HG03439 (cell line): ENCODE results near the gene GOLGB1.
A peak's percentile ranks its signal among the peaks of the same experiment; 100 is the strongest.
"Not testable (repeated sequence)": the region's sequence is repeated elsewhere in the genome, so short reads cannot be mapped to it uniquely, and the experiment has no call there.

ENCODE experiments used
- ATAC-seq: cut with Tn5 transposase; IDR thresholded peaks from one replicate; pipeline ENCODE4 v1.9.1; 2021; ENCODE audit warnings: mild to moderate bottlenecking, moderate library complexity; ENCODE audit not compliant: unreplicated experiment

The GOLGB1 gene

GRCh38 chr3:121690777-121691405, 58.6 kb downstream of the GOLGB1 start:
- peak; percentile 66 for ATAC-seq

- not testable (repeated sequence) for ATAC-seq
Observed at GRCh38 chr3:121688747-121689146, 60.8 kb downstream of the GOLGB1 start.

- ATAC-seq, result no peak
Observed at GRCh38 chr3:121681792-121682191, 67.7 kb downstream of the GOLGB1 start.

GRCh38 chr3:121677141-121677540, 72.4 kb downstream of the GOLGB1 start:
- ATAC-seq, result no peak

GRCh38 chr3:121670676-121671075, 78.9 kb downstream of the GOLGB1 start:
- ATAC-seq, result no peak

GRCh38 chr3:121667333-121667732, 82.2 kb downstream of the GOLGB1 start:
- ATAC-seq, result no peak

- ATAC-seq, result no peak
Observed at GRCh38 chr3:121665488-121665887, 84.1 kb downstream of the GOLGB1 start.

GRCh38 chr3:121663171-121663847, 86.2 kb downstream of the GOLGB1 start:
- no peak for ATAC-seq

GRCh38 chr3:121662742-121663141, 86.8 kb downstream of the GOLGB1 start:
- ATAC-seq, result no peak

- no peak for ATAC-seq
Observed at GRCh38 chr3:121661376-121661775, 88.2 kb downstream of the GOLGB1 start.

- peak; percentile 77 for ATAC-seq
Observed at GRCh38 chr3:121660356-121661171, 89.0 kb downstream of the GOLGB1 start, which contains the start of gene HCLS1. TSS of gene HCLS1 (minus strand) at chr3:121660903. CDS start at chr3:121658347, 2,556 bp downstream.

GRCh38 chr3:121659586-121659985, 90.0 kb downstream of the GOLGB1 start:
- no peak for ATAC-seq

- ATAC-seq, result no peak
Observed at GRCh38 chr3:121658716-121659435, 90.7 kb downstream of the GOLGB1 start.

GRCh38 chr3:121654493-121655385, 94.8 kb downstream of the GOLGB1 start:
- ATAC-seq, result peak; percentile 48

- ATAC-seq, result no peak
Observed at GRCh38 chr3:121651684-121652083, 97.9 kb downstream of the GOLGB1 start.

GRCh38 chr3:121649645-121650044, 99.9 kb downstream of the GOLGB1 start:
- no peak for ATAC-seq

- ATAC-seq, result no peak
Observed at GRCh38 chr3:121648219-121648958, 101.2 kb downstream of the GOLGB1 start.

GRCh38 chr3:121645054-121645453, 104.5 kb downstream of the GOLGB1 start:
- no peak for ATAC-seq

- no peak for ATAC-seq
Observed at GRCh38 chr3:121642601-121643314, 106.8 kb downstream of the GOLGB1 start.
